Measurements from ENCODE around the gene AFDN.

The AFDN gene

DNA sequence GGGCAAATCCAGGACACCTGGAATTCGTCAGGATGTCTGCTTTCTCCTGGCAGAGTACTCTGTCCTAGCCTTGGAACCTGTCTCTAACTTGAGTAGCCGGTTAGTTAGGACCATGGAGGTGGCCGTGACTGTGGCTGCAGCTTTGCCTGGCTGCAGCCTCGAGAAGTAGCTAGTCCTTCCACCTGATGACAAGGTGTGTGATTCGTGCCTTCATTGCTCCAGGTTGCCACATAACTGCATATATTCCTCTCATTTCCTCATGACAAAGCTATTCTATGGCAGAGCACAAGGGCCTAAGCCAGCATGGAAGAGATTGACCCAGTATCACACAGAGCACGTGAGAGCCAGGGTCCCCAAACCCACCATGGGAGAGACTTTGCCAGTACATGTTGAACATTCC, 130.9 kb downstream of the AFDN start:
- H3K4me3 ChIP-seq (ENCODE audit: low read depth, low read length) = no peak overlapping the region
- no peak for DNase-seq (ENCODE audit: low read depth)
- TF ChIP-seq, protein P1, sequence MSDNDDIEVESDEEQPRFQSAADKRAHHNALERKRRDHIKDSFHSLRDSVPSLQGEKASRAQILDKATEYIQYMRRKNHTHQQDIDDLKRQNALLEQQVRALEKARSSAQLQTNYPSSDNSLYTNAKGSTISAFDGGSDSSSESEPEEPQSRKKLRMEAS (IDR thresholded peaks at IDR 0.05; ENCODE audit: low read depth, low read length) = no peak
- no peak for TF ChIP-seq MYC (IDR thresholded peaks at IDR 0.05; ENCODE audit: low read depth, low read length)
- TF ChIP-seq, protein P2, sequence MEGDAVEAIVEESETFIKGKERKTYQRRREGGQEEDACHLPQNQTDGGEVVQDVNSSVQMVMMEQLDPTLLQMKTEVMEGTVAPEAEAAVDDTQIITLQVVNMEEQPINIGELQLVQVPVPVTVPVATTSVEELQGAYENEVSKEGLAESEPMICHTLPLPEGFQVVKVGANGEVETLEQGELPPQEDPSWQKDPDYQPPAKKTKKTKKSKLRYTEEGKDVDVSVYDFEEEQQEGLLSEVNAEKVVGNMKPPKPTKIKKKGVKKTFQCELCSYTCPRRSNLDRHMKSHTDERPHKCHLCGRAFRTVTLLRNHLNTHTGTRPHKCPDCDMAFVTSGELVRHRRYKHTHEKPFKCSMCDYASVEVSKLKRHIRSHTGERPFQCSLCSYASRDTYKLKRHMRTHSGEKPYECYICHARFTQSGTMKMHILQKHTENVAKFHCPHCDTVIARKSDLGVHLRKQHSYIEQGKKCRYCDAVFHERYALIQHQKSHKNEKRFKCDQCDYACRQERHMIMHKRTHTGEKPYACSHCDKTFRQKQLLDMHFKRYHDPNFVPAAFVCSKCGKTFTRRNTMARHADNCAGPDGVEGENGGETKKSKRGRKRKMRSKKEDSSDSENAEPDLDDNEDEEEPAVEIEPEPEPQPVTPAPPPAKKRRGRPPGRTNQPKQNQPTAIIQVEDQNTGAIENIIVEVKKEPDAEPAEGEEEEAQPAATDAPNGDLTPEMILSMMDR (IDR thresholded peaks at IDR 0.05; ENCODE audit: low read depth, low read length) = no peak
- TF ChIP-seq POLR2A (IDR thresholded peaks at IDR 0.05; ENCODE audit: extremely low read depth, insufficient read length) = no peak

DNA sequence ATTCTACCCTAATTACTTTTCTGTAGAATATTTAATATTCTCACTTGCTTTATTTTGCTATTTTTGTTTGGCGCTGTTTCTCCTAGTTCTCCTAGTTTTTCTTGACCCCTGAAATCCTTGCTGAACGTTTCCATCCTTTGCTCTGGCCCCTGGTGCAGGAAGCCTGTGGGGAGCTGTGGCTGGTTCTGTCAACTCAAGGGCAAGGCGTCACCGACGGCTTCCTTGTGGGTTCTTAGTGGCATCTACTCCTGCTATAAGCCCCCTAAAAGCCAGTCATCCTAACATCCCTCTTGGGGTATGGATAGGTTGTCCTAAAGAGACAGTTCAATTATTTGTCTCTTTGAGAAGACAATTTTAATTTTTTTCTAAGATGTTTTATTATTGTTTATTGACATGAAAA, 133.9 kb downstream of the AFDN start:
- TF ChIP-seq POLR2A (IDR thresholded peaks at IDR 0.05; ENCODE audit: extremely low read depth, insufficient read length) (no peak), MYC (IDR thresholded peaks at IDR 0.05; ENCODE audit: low read depth, low read length) (no peak)
- TF ChIP-seq, protein P1 (IDR thresholded peaks at IDR 0.05; ENCODE audit: low read depth, low read length) = no peak
- TF ChIP-seq, protein P2 (IDR thresholded peaks at IDR 0.05; ENCODE audit: low read depth, low read length) = no peak
- no peak overlapping the region for H3K4me3 ChIP-seq (ENCODE audit: low read depth, low read length)

DNA sequence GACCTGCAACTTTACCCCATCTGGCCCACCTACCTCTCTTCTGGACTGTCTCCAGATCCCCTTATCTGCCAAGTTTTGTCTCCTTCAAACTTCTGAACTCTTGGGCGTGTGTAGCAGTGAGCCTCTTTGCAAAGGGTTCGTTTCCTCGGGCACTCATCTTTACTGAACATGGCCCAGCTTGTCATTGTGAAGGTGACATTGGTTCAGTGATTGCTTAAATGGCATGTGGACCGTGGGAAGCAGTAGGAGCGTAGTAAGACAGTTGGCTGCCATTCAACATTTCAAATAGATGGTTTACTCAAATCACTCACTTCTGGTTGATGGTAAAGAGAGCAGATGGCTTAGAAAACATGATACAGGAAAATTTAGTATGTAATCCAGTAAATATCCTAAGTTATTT, 136.0 kb downstream of the AFDN start:
- no peak overlapping the region for H3K4me3 ChIP-seq (ENCODE audit: low read depth, low read length)
- no peak for DNase-seq (ENCODE audit: low read depth)
- TF ChIP-seq MYC (IDR thresholded peaks at IDR 0.05; ENCODE audit: low read depth, low read length) = no peak
- TF ChIP-seq POLR2A (IDR thresholded peaks at IDR 0.05; ENCODE audit: extremely low read depth, insufficient read length) = no peak
- TF ChIP-seq, protein P1 (IDR thresholded peaks at IDR 0.05; ENCODE audit: low read depth, low read length) = no peak

More for the DNA sequence above, 133.9 kb downstream of the AFDN start:
- DNase-seq (ENCODE audit: low read depth) = no peak

DNA sequence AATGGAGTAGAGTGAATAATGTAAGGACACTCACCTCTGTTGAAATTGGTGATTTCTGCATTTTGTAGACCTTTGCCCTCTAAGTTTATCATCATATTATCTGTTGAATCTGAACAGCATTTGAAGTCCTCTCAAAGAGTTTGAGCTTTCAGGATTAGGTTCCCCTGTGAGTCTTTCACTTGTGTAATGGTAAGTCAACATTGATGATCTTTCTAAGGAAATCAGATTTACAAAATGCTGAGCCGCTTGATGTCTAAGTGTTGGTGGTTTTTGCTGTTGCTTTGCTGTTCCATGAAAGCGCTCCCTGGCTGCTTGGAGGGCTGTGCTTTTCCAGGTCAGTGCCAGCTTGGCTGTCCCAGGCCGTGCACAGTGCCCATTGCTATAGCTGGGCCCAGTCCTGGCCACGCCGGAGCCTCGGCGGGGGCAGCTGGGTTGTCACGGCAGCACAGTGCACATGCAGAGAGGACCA, 136.9 kb downstream of the AFDN start:
- DNase-seq (ENCODE audit: low read depth) = no peak
- H3K4me3 ChIP-seq (ENCODE audit: low read depth, low read length) = no peak overlapping the region

DNA sequence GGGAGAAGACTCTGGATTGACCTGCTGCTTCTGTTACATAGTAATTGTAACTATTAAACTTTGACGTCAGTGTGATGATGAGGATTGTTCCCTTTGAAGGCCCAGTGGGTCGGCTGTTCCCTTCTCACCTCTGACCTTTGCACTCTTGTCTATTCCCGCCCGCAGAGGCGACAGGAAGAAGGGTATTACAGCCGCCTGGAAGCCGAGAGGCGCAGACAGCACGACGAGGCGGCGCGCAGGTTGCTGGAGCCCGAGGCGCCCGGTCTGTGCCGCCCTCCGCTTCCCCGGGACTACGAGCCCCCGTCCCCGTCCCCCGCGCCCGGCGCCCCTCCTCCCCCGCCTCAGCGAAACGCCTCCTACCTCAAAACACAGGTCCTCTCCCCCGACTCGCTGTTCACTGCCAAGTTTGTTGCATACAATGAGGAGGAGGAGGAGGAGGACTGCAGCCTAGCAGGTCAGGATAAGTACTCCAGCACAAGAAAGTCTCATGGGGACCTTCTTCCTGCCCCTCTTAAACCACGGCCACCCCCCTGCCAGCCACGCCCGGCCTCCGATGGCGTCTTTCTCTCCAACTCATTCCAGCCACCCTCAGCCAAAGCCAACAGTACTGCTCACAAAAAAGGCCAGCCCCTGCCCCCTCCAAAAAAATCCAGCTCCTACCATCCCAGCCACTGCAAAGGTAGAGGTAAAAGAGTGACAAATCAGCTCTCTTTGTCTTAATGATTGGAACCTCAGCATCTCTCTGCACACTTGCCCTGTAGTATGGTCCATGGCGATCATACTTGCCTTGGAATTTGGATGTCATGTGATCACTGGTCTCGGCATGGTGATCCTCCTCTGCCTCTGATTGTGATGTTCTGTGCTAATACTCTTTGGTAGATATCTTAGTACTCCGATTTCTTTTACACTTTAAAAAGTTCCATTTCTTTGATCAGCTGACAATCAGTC, 139.2 kb downstream of the AFDN start:
- no peak overlapping the region for H3K4me3 ChIP-seq (ENCODE audit: low read depth, low read length)
- DNase-seq (ENCODE audit: low read depth) = no peak
- TF ChIP-seq, protein P2 (IDR thresholded peaks at IDR 0.05; ENCODE audit: low read depth, low read length) = no peak
- TF ChIP-seq, protein P1 (IDR thresholded peaks at IDR 0.05; ENCODE audit: low read depth, low read length) = no peak
- TF ChIP-seq MYC (IDR thresholded peaks at IDR 0.05; ENCODE audit: low read depth, low read length) (no peak), POLR2A (IDR thresholded peaks at IDR 0.05; ENCODE audit: extremely low read depth, insufficient read length) (no peak)

More for the DNA sequence above, 136.9 kb downstream of the AFDN start:
- TF ChIP-seq, protein P1 (IDR thresholded peaks at IDR 0.05; ENCODE audit: low read depth, low read length) = no peak
- TF ChIP-seq, protein P2 (IDR thresholded peaks at IDR 0.05; ENCODE audit: low read depth, low read length) = no peak
- TF ChIP-seq POLR2A (IDR thresholded peaks at IDR 0.05; ENCODE audit: extremely low read depth, insufficient read length) = no peak
- no peak for TF ChIP-seq MYC (IDR thresholded peaks at IDR 0.05; ENCODE audit: low read depth, low read length)

DNA sequence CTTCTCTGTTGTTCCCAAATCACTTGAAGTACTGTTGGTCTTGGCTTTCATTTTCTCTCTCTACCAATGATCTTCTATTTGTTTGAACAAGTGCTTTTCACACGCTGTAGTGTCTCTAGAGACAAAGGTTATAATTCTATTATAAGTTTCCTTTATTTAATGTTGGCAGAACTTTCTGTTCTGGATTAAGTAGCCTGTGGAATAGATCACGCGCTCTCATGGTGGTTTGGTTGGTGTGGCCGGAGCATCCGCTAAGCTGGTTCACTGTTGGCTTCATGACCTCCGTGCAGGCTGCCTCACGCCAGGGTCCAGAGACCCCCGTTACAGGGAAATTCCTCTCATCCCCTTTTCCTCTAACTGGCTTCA, 139.8 kb downstream of the AFDN start:
- TF ChIP-seq, protein P1 (IDR thresholded peaks at IDR 0.05; ENCODE audit: low read depth, low read length) = no peak
- no peak for DNase-seq (ENCODE audit: low read depth)
- no peak overlapping the region for H3K4me3 ChIP-seq (ENCODE audit: low read depth, low read length)
